SK-N-SH (cell line): ENCODE measurements around the gene NEAT1. TPM values are rescaled to one million over a fixed set of nuclear protein-coding genes. Genes with fewer than 3 reads are reported as not detected.

ENCODE experiments used
- CHD2 ChIP-seq: fragments of 150-350 bp; IDR thresholded peaks from 2 replicates; pipeline ENCODE4 v1.6.1; 2018; ENCODE audit warnings: low read length; ENCODE audit not compliant: partially characterized antibody
- EZH2phosphoT487 ChIP-seq: fragments of 200-600 bp; sonication (generic); IDR thresholded peaks from 2 replicates; pipeline ENCODE4 v1.6.1; 2017; ENCODE audit warnings: low read depth, mixed run types, mild to moderate bottlenecking, antibody characterized with exemption, moderate library complexity, borderline replicate concordance
- FOSL2 ChIP-seq: IDR thresholded peaks from 2 replicates; pipeline ENCODE4 v1.4.0; 2012; ENCODE audit warnings: low read depth, mild to moderate bottlenecking, moderate library complexity, borderline replicate concordance
- FOXJ3 ChIP-seq: sonication (generic); formaldehyde crosslinking; IDR thresholded peaks from 2 replicates; pipeline ENCODE4 v1.5.1; 2020; ENCODE audit warnings: mild to moderate bottlenecking, missing genetic modification reagents
- FOXM1 ChIP-seq: IDR thresholded peaks from 2 replicates; pipeline ENCODE4 v1.4.0; 2012; ENCODE audit warnings: low read depth, mild to moderate bottlenecking
- GABPA ChIP-seq: IDR thresholded peaks from 2 replicates; pipeline ENCODE4 v1.4.0; 2012; ENCODE audit warnings: low read depth, mild to moderate bottlenecking
- MXI1 ChIP-seq: IDR thresholded peaks from 2 replicates; pipeline ENCODE4 v1.6.1; 2012; ENCODE audit warnings: mild to moderate bottlenecking, low read depth, low read length, improper control_type of control experiment
- NFIC ChIP-seq: IDR thresholded peaks from 2 replicates; pipeline ENCODE4 v1.4.0; 2012; ENCODE audit warnings: borderline replicate concordance
- NRF1 ChIP-seq: IDR thresholded peaks from 2 replicates; pipeline ENCODE4 v1.6.1; 2012; ENCODE audit warnings: low read depth, mild to moderate bottlenecking, low read length
- POLR2AphosphoS5 ChIP-seq: IDR thresholded peaks from 2 replicates; pipeline ENCODE4 v1.6.1; 2012; ENCODE audit warnings: low read depth, low read length
- RFX5 ChIP-seq: IDR thresholded peaks from 2 replicates; pipeline ENCODE4 v1.6.1; 2012; ENCODE audit warnings: mild to moderate bottlenecking, improper control_type of control experiment, low read length
- RXRA ChIP-seq: IDR thresholded peaks from 2 replicates; pipeline ENCODE4 v1.4.0; 2012; ENCODE audit warnings: low read depth, mild to moderate bottlenecking, borderline replicate concordance
- SMC3 ChIP-seq: IDR thresholded peaks from 2 replicates; pipeline ENCODE4 v1.6.1; 2012; ENCODE audit warnings: low read depth, low read length, improper control_type of control experiment
- TAF1 ChIP-seq: IDR thresholded peaks from 2 replicates; pipeline ENCODE4 v1.6.1; 2012; ENCODE audit warnings: low read depth, mild to moderate bottlenecking, low read length, moderate library complexity, borderline replicate concordance
- TCF12 ChIP-seq: IDR thresholded peaks from 2 replicates; pipeline ENCODE4 v1.4.0; 2012
- TEAD4 ChIP-seq: IDR thresholded peaks from 2 replicates; pipeline ENCODE4 v1.4.0; 2012; ENCODE audit warnings: mild to moderate bottlenecking, borderline replicate concordance; ENCODE audit not compliant: insufficient read depth
- YY1 ChIP-seq: IDR thresholded peaks from 2 replicates; pipeline ENCODE4 v1.4.0; 2012; ENCODE audit warnings: low read depth, mild to moderate bottlenecking
- polyA plus RNA-seq, 3 experiments: library from polyadenylated mRNA; depleted of rRNA; stranded (reverse); fragments of >200 nt; gene quantifications; 2 replicates each; pipeline ENCODE4 v1.2.3, GENCODE V29; 2012
- TF ChIP-seq, protein P1 (sequence below): IDR thresholded peaks from 2 replicates; pipeline ENCODE4 v1.4.0; 2012; ENCODE audit warnings: low read depth
- TF ChIP-seq, protein P2 (sequence below): fragments of 150-350 bp; IDR thresholded peaks from 2 replicates; pipeline ENCODE4 v1.6.1; 2017; ENCODE audit warnings: antibody characterized with exemption, low read length, low read depth, borderline replicate concordance
- TF ChIP-seq, protein P3 (sequence below): IDR thresholded peaks from 2 replicates; pipeline ENCODE4 v1.4.0; 2012; ENCODE audit warnings: low read depth, borderline replicate concordance
- TF ChIP-seq, protein P4 (sequence below): fragments of 150-350 bp; IDR thresholded peaks from 2 replicates; pipeline ENCODE4 v1.6.1; 2016; ENCODE audit warnings: mild to moderate bottlenecking, low read depth, low read length
- TF ChIP-seq, protein P5 (sequence below): IDR thresholded peaks from 2 replicates; pipeline ENCODE4 v1.6.1; 2012; ENCODE audit warnings: mild to moderate bottlenecking, low read depth, low read length, moderate library complexity

The NEAT1 gene
- polyA plus RNA-seq, 1 of the 3 experiments (the other 2 are of a cell fraction) = 435 TPM

DNA sequence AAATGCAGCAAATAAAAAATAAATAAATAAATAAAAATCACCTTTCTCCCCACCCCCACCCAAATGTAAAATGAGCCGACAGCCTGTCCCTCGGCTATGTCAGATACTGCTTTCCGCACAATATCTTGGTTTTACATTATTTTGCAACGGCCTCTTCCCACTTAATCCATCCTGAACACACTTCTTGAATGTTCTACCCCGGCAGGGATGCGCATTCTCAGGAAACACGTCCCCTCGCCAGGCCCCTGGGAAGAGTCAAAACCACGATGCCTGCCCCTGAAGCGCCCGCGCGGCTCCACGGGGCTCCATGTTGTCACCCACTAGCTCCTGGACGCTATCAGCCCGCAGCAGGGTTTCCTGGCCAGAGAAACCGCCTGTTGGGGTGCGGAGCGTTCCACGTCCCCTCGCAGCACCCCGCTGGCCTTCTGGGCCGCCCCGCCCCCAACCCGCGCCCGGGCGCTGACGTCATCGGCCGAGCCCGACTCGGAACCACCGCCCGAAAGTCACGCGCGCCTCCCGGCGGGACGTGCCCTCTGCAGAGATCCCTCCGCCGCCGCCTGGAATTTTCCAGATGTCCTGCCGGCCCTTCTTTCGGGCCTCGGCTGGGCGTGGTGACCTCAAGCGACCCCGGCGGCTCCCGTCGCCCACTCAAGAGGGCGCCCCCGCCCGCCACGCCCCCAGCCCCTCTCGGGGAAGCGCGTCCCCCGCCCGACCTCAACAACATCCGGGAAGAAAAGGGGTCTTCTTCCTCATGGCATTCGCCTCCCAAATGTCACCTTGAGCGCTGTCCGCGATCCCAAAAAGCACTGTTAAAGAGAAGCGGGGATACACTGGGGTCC is 585 bp upstream of the NEAT1 start (continued):
- TF ChIP-seq MXI1 = 0 out of 2 replicates have a peak, but pooled peaks have one; percentile 43
- peak; percentile 73 for TF ChIP-seq TCF12
- TF ChIP-seq, protein P1, sequence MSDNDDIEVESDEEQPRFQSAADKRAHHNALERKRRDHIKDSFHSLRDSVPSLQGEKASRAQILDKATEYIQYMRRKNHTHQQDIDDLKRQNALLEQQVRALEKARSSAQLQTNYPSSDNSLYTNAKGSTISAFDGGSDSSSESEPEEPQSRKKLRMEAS = peak; percentile 71; the same call in 1 of the 2 replicates
- TF ChIP-seq RFX5 = no peak
- TF ChIP-seq, protein P2, sequence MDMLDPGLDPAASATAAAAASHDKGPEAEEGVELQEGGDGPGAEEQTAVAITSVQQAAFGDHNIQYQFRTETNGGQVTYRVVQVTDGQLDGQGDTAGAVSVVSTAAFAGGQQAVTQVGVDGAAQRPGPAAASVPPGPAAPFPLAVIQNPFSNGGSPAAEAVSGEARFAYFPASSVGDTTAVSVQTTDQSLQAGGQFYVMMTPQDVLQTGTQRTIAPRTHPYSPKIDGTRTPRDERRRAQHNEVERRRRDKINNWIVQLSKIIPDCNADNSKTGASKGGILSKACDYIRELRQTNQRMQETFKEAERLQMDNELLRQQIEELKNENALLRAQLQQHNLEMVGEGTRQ = no peak
- TF ChIP-seq RXRA = no peak; the same call in none of the 2 replicates
- TF ChIP-seq FOSL2 = peak; percentile 40; the same call in 1 of the 2 replicates
- peak; percentile 65; the same call in 1 of the 2 replicates for TF ChIP-seq TAF1
- TF ChIP-seq FOXM1 = 0 out of 2 replicates have a peak, but pooled peaks have one; percentile 61
- TF ChIP-seq NRF1 = no peak
- TF ChIP-seq TEAD4 = peak; percentile 71; the same call in 1 of the 2 replicates
- TF ChIP-seq YY1 = 0 out of 2 replicates have a peak, but pooled peaks have one; percentile 22
- TF ChIP-seq POLR2AphosphoS5 = peak; percentile 40
- TF ChIP-seq CHD2 = peak; percentile 97
- 0 out of 2 replicates have a peak, but pooled peaks have one; percentile 19 for TF ChIP-seq GABPA
- TF ChIP-seq FOXJ3 (CRISPR knock-in tag) = 0 out of 2 replicates have a peak, but pooled peaks have one; percentile 25
- peak; percentile 53; the same call in 1 of the 2 replicates for TF ChIP-seq NFIC
- TF ChIP-seq, protein P3, sequence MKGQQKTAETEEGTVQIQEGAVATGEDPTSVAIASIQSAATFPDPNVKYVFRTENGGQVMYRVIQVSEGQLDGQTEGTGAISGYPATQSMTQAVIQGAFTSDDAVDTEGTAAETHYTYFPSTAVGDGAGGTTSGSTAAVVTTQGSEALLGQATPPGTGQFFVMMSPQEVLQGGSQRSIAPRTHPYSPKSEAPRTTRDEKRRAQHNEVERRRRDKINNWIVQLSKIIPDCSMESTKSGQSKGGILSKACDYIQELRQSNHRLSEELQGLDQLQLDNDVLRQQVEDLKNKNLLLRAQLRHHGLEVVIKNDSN = peak; percentile 72; the same call in 1 of the 2 replicates
- TF ChIP-seq, protein P4, sequence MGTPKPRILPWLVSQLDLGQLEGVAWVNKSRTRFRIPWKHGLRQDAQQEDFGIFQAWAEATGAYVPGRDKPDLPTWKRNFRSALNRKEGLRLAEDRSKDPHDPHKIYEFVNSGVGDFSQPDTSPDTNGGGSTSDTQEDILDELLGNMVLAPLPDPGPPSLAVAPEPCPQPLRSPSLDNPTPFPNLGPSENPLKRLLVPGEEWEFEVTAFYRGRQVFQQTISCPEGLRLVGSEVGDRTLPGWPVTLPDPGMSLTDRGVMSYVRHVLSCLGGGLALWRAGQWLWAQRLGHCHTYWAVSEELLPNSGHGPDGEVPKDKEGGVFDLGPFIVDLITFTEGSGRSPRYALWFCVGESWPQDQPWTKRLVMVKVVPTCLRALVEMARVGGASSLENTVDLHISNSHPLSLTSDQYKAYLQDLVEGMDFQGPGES = no peak
- no peak for TF ChIP-seq EZH2phosphoT487
- TF ChIP-seq, protein P5, sequence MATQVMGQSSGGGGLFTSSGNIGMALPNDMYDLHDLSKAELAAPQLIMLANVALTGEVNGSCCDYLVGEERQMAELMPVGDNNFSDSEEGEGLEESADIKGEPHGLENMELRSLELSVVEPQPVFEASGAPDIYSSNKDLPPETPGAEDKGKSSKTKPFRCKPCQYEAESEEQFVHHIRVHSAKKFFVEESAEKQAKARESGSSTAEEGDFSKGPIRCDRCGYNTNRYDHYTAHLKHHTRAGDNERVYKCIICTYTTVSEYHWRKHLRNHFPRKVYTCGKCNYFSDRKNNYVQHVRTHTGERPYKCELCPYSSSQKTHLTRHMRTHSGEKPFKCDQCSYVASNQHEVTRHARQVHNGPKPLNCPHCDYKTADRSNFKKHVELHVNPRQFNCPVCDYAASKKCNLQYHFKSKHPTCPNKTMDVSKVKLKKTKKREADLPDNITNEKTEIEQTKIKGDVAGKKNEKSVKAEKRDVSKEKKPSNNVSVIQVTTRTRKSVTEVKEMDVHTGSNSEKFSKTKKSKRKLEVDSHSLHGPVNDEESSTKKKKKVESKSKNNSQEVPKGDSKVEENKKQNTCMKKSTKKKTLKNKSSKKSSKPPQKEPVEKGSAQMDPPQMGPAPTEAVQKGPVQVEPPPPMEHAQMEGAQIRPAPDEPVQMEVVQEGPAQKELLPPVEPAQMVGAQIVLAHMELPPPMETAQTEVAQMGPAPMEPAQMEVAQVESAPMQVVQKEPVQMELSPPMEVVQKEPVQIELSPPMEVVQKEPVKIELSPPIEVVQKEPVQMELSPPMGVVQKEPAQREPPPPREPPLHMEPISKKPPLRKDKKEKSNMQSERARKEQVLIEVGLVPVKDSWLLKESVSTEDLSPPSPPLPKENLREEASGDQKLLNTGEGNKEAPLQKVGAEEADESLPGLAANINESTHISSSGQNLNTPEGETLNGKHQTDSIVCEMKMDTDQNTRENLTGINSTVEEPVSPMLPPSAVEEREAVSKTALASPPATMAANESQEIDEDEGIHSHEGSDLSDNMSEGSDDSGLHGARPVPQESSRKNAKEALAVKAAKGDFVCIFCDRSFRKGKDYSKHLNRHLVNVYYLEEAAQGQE = no peak; the same call in 1 of the 2 replicates
- no peak for TF ChIP-seq SMC3
